Liver (tissue), 3 donors: Measurements from ENCODE around the gene ZDHHC14.

Experiments
- CTCF ChIP-seq: fragments of 150-350 bp; IDR thresholded peaks from 2 replicates; pipeline ENCODE4 v1.5.1; 2017; ENCODE audit warnings: improper control_type of control experiment, low read depth, low read length; ENCODE audit not compliant: missing input control
- GABPA ChIP-seq, 2 donors: IDR thresholded peaks in 1 of 2; conservative IDR thresholded peaks in 1 of 2; 2 replicates each; pipeline ENCODE4 v1.6.1; 2016; ENCODE audit warnings: antibody characterized with exemption in 2 of 2, mild to moderate bottlenecking in 1 of 2, moderate library complexity in 1 of 2
- MAX ChIP-seq: IDR thresholded peaks from 2 replicates; pipeline ENCODE4 v1.6.1; 2016; ENCODE audit warnings: antibody characterized with exemption
- REST ChIP-seq: IDR thresholded peaks from 2 replicates; pipeline ENCODE4 v1.6.1; 2016; ENCODE audit warnings: antibody characterized with exemption, mild to moderate bottlenecking
- TAF1 ChIP-seq: conservative IDR thresholded peaks from 2 replicates; pipeline ENCODE4 v1.6.1; 2016; ENCODE audit warnings: antibody characterized with exemption, mild to moderate bottlenecking
- donor health status: healthy.
- donor health status: healthy.

- TF ChIP-seq CTCF (no peak), MAX (no peak), GABPA (IDR thresholded peaks at IDR 0.05 in 1 of 2, conservative IDR thresholded peaks at IDR 0.05 in 1 of 2) (no peak), REST (no peak), TAF1 (no peak)
Observed at GRCh38 chr6:157571269-157571668, 190.3 kb downstream of the ZDHHC14 start.
